Esophagus squamous epithelium (tissue), 4 donors: ENCODE measurements around the gene DLG2.

Experiments
- CTCF ChIP-seq, 6 experiments: fragments of 450-650 bp in 4 of 6; fragments of 200-600 bp in 2 of 6; sonication (generic) in 2 of 6; IDR thresholded peaks; one replicate each; pipeline ENCODE4 v1.5.1; 2016 to 2019; ENCODE audit warnings: antibody characterized with exemption in 6 of 6, mild to moderate bottlenecking in 4 of 6, moderate library complexity in 4 of 6
- POLR2A ChIP-seq, 4 donors: fragments of 450-650 bp; IDR thresholded peaks; one replicate each; pipeline ENCODE4 v1.6.1; 2017; ENCODE audit warnings: antibody characterized with exemption in 4 of 4, mild to moderate bottlenecking in 4 of 4, moderate library complexity in 3 of 4

GRCh38 chr11:85313741-85314140 lies 313.4 kb downstream of the DLG2 start:
- TF ChIP-seq CTCF (IDR thresholded peaks at IDR 0.05) (no peak), POLR2A (IDR thresholded peaks at IDR 0.05) (no peak)
